HCT116 (cell line): ENCODE results near the gene CUEDC1. TPM values are rescaled to one million over a fixed set of nuclear protein-coding genes. Genes with fewer than 3 reads are reported as not detected.

Experiments used
- ATAC-seq: fragments of 200-7000 bp; cut with Tn5 transposase; 2 replicates; pipeline ENCODE4 v1.9.1; 2020; ENCODE audit warnings: mild to moderate bottlenecking, moderate library complexity
- BruUV-seq: library from RNA; stranded (reverse); fragments of 400-500 nt; replicated peaks from 2 replicates; lab custom pipeline; 2021; lab: Mats Ljungman, UMichigan
- CTCF ChIA-PET: fragments of 300-600 bp; sonication (Branson Sonifier 250); formaldehyde crosslinking; loops from one replicate; lab custom pipeline; 2021; ENCODE audit warnings: antibody characterized with exemption; lab: Charles Lee
- POLR2A ChIA-PET: fragments of 300-600, 350-600 bp; sonication (Branson Sonifier 250); formaldehyde crosslinking; loops from one replicate; lab custom pipeline; 2021; ENCODE audit warnings: antibody characterized with exemption; lab: Charles Lee
- RAD21 ChIA-PET, 2 experiments: fragments of 300-600 bp; sonication (Branson Sonifier 250); formaldehyde crosslinking; loops; one replicate each; lab custom pipeline; 2023; ENCODE audit warnings: low total read pairs in 2 of 2; ENCODE audit not compliant: uncharacterized antibody in 2 of 2, unreplicated experiment in 2 of 2, low non-redundant PET in 1 of 2; lab: Charles Lee
- DNase-seq: peaks from one replicate; pipeline ENCODE4 v3.0.0-alpha.2; 2010; ENCODE audit warnings: low read depth, low spot score
- H2AFZ ChIP-seq: fragments of 200-600 bp; shearing (Covaris generic), sonication (generic); 2 replicates; pipeline ENCODE4 v1.6.1; 2017; ENCODE audit warnings: low read depth, mixed run types, mixed read lengths, antibody characterized with exemption, low read length; ENCODE audit not compliant: poor library complexity, severe bottlenecking
- H3K27ac ChIP-seq: 2 replicates; pipeline ENCODE4 v1.5.1; 2012; ENCODE audit warnings: low read depth, low read length
- H3K27me3 ChIP-seq: fragments of 200-600 bp; sonication (generic); 2 replicates; pipeline ENCODE4 v1.6.1; 2016; ENCODE audit warnings: mixed run types, low read length, mixed read lengths; ENCODE audit not compliant: insufficient read depth
- H3K36me3 ChIP-seq, 2 experiments: fragments of 200-500 bp in 1 of 2; fragments of 200-600 bp in 1 of 2; sonication (Bioruptor generic) in 1 of 2; sonication (generic) in 1 of 2; 2 replicates each; pipeline versions ENCODE4 v1.5.1 to v1.6.1; 2014 to 2016; ENCODE audit warnings: low read length in 2 of 2, inconsistent platforms in 1 of 2, mixed read lengths in 1 of 2, mixed run types in 1 of 2; ENCODE audit not compliant: insufficient read depth in 2 of 2, control insufficient read depth in 1 of 2
- H3K4me1 ChIP-seq, 2 experiments: fragments of 200-600 bp in 1 of 2; sonication (generic) in 1 of 2; 2 replicates each; pipeline versions ENCODE4 v1.5.1 to v1.6.1; 2012 to 2017; ENCODE audit warnings: low read length in 2 of 2, inconsistent platforms in 1 of 2, mild to moderate bottlenecking in 1 of 2, mixed read lengths in 1 of 2, mixed run types in 1 of 2, moderate library complexity in 1 of 2; ENCODE audit not compliant: insufficient read depth in 2 of 2, control insufficient read depth in 1 of 2
- H3K4me2 ChIP-seq: fragments of 200-600 bp; sonication (generic); 2 replicates; pipeline ENCODE4 v1.6.1; 2017; ENCODE audit warnings: mixed run types, low read length, mixed read lengths
- H3K4me3 ChIP-seq, 2 experiments: fragments of 200-600 bp in 1 of 2; sonication (generic) in 1 of 2; replicated peaks in 1 of 2; 2 replicates each; pipeline ENCODE4 v1.5.1; 2011 to 2016; ENCODE audit warnings: low read length in 2 of 2, control low read depth in 1 of 2, low read depth in 1 of 2, mild to moderate bottlenecking in 1 of 2, mixed read lengths in 1 of 2, mixed run types in 1 of 2
- H3K79me2 ChIP-seq: fragments of 200-600 bp; sonication (generic); 2 replicates; pipeline ENCODE4 v1.6.1; 2017; ENCODE audit warnings: mild to moderate bottlenecking, mixed run types, low read length, moderate library complexity, mixed read lengths; ENCODE audit not compliant: insufficient read depth
- H3K9ac ChIP-seq: fragments of 200-600 bp; sonication (generic); 2 replicates; pipeline ENCODE4 v1.6.1; 2016; ENCODE audit warnings: low read length, mixed read lengths
- H3K9me2 ChIP-seq: fragments of 200-600 bp; sonication (generic), shearing (Covaris generic); 2 replicates; pipeline ENCODE4 v1.6.1; 2017; ENCODE audit warnings: mixed run types, mild to moderate bottlenecking, moderate library complexity; ENCODE audit not compliant: insufficient read depth
- H3K9me3 ChIP-seq, 2 experiments: fragments of 200-500 bp in 1 of 2; fragments of 200-600 bp in 1 of 2; sonication (Bioruptor generic) in 1 of 2; sonication (generic) in 1 of 2; 2 replicates each; pipeline ENCODE4 v1.6.1; 2014 to 2017; ENCODE audit warnings: low read length in 2 of 2, mixed read lengths in 2 of 2, inconsistent platforms in 1 of 2, low read depth in 1 of 2, mild to moderate bottlenecking in 1 of 2, mixed run types in 1 of 2, moderate library complexity in 1 of 2; ENCODE audit not compliant: control insufficient read depth in 1 of 2, insufficient read depth in 1 of 2
- H4K20me1 ChIP-seq: fragments of 200-600 bp; sonication (generic), shearing (Covaris generic); 2 replicates; pipeline ENCODE4 v1.6.1; 2017; ENCODE audit warnings: mixed run types, mild to moderate bottlenecking, moderate library complexity; ENCODE audit not compliant: insufficient read depth
- ATF3 ChIP-seq: IDR thresholded peaks from 2 replicates; pipeline ENCODE4 v1.6.1; 2012
- CBX3 ChIP-seq: IDR thresholded peaks from 2 replicates; pipeline ENCODE4 v1.6.1; 2012; ENCODE audit warnings: low read depth
- CEBPB ChIP-seq: IDR thresholded peaks from 2 replicates; pipeline ENCODE4 v1.6.1; 2012; ENCODE audit warnings: low read depth
- CTCF ChIP-seq, 3 experiments: fragments of 200-600 bp in 1 of 3; sonication (generic) in 1 of 3; IDR thresholded peaks in 2 of 3; conservative IDR thresholded peaks in 1 of 3; 2 replicates each; pipeline ENCODE4 v1.5.1; 2012 to 2017; ENCODE audit warnings: low read depth in 2 of 3, low read length in 2 of 3, antibody characterized with exemption in 1 of 3, borderline replicate concordance in 1 of 3, control low read depth in 1 of 3, mild to moderate bottlenecking in 1 of 3, mixed read lengths in 1 of 3, mixed run types in 1 of 3, moderate library complexity in 1 of 3; ENCODE audit not compliant: insufficient read depth in 1 of 3
- EGR1 ChIP-seq: IDR thresholded peaks from 2 replicates; pipeline ENCODE4 v1.6.1; 2012; ENCODE audit warnings: low read depth
- ELF1 ChIP-seq: IDR thresholded peaks from 2 replicates; pipeline ENCODE4 v1.6.1; 2012; ENCODE audit warnings: low read depth, borderline replicate concordance
- EZH2 ChIP-seq: fragments of 200-600 bp; sonication (generic); IDR thresholded peaks from 2 replicates; pipeline ENCODE4 v1.6.1; 2017; ENCODE audit warnings: antibody characterized with exemption, mixed run types
- EZH2phosphoT487 ChIP-seq: fragments of 200-600 bp; IDR thresholded peaks from 2 replicates; pipeline ENCODE4 v1.6.1; 2018; ENCODE audit warnings: antibody characterized with exemption, borderline replicate concordance
- JUND ChIP-seq: IDR thresholded peaks from 2 replicates; pipeline ENCODE4 v1.6.1; 2012
- POLR2A ChIP-seq: IDR thresholded peaks from 2 replicates; pipeline ENCODE4 v1.7.0; 2011; ENCODE audit warnings: borderline replicate concordance; ENCODE audit not compliant: insufficient read depth, insufficient read length; ENCODE audit errors: extremely low read depth
- POLR2AphosphoS5 ChIP-seq: IDR thresholded peaks from 2 replicates; pipeline ENCODE4 v1.6.1; 2011; ENCODE audit warnings: mild to moderate bottlenecking, low read depth, low read length, moderate library complexity
- RAD21 ChIP-seq: IDR thresholded peaks from 2 replicates; pipeline ENCODE4 v1.6.1; 2012; ENCODE audit warnings: low read depth, mild to moderate bottlenecking
- SIN3A ChIP-seq: IDR thresholded peaks from 2 replicates; pipeline ENCODE4 v1.6.1; 2012; ENCODE audit warnings: low read depth
- TCF7L2 ChIP-seq: IDR thresholded peaks from 2 replicates; pipeline ENCODE4 v1.7.0; 2011; ENCODE audit warnings: borderline replicate concordance, inconsistent platforms; ENCODE audit not compliant: insufficient read depth, insufficient read length; ENCODE audit errors: extremely low read depth
- YY1 ChIP-seq: IDR thresholded peaks from 2 replicates; pipeline ENCODE4 v1.6.1; 2011; ENCODE audit warnings: low read length, low read depth, moderate library complexity, mild to moderate bottlenecking; ENCODE audit not compliant: insufficient replicate concordance; ENCODE audit errors: extremely low read depth
- ZFX ChIP-seq: fragments of 450-650 bp; IDR thresholded peaks from 2 replicates; pipeline ENCODE4 v1.6.1; 2017
- ZNF274 ChIP-seq: fragments of 200-500 bp; sonication (Bioruptor generic); IDR thresholded peaks from 2 replicates; pipeline ENCODE4 v1.6.1; 2014; ENCODE audit warnings: mild to moderate bottlenecking, low read depth, low read length, inconsistent platforms
- intact Hi-C: fragments of 100-400 bp; cut with micrococcal nuclease; formaldehyde crosslinking; loops from 2 replicates; pipeline ENCODE4 v1.10.0; 2022
- total RNA-seq: library from RNA; stranded (reverse); gene quantifications from one replicate; pipeline ENCODE4 v1.2.1, GENCODE V29; 2021; ENCODE audit not compliant: unreplicated experiment
- TF ChIP-seq, protein P1 (sequence below): IDR thresholded peaks from 2 replicates; pipeline ENCODE4 v1.6.1; 2012

The CUEDC1 gene
- total RNA-seq, 1 experiment from 2014 or later = 60.2 TPM

GRCh38 chr17:57838453-57838852 lies 116.8 kb downstream of the CUEDC1 start:
- POLR2A ChIA-PET = no interaction called here
- no peak for ATAC-seq
- no peak for TF ChIP-seq ATF3
- TF ChIP-seq SIN3A = no peak
- TF ChIP-seq ZNF274 = no peak
- TF ChIP-seq YY1 = no peak
- no peak for TF ChIP-seq TCF7L2
- no peak for TF ChIP-seq CTCF (IDR thresholded peaks at IDR 0.05 in 2 of 3, conservative IDR thresholded peaks at IDR 0.05 in 1 of 3; ENCODE audit: borderline replicate concordance in 1 of 3, insufficient read depth in 1 of 3, low read depth in 2 of 3, low read length in 2 of 3)
- no peak for TF ChIP-seq EGR1
- TF ChIP-seq, protein P1, sequence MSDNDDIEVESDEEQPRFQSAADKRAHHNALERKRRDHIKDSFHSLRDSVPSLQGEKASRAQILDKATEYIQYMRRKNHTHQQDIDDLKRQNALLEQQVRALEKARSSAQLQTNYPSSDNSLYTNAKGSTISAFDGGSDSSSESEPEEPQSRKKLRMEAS = no peak
- TF ChIP-seq RAD21 = no peak
- TF ChIP-seq CBX3 = no peak
- no peak for TF ChIP-seq EZH2phosphoT487
- TF ChIP-seq CEBPB = no peak
- TF ChIP-seq JUND = no peak
- TF ChIP-seq POLR2A = no peak
- TF ChIP-seq POLR2AphosphoS5 = no peak
- no peak for TF ChIP-seq ZFX
- no peak for TF ChIP-seq EZH2
- no peak for TF ChIP-seq ELF1
- TF ChIP-seq, all 23 proteins: peak for 0
- peaks cover 0 to 10% of the 10 kb centered on the region in 2 experiments; a peak in 2 of 4 replicates for H3K4me1 ChIP-seq
- peaks cover 24 to 30% of the 10 kb centered on the region in 2 experiments; a peak in 3 of 4 replicates for H3K36me3 ChIP-seq
- no peak overlapping the region for H3K9ac ChIP-seq
- H3K9me2 ChIP-seq = no peaks in the 10 kb centered on the region
- H3K27me3 ChIP-seq = no peaks in the 10 kb centered on the region
- H3K79me2 ChIP-seq = peaks cover 27% of the 10 kb centered on the region
- ChIA-PET CTCF (interaction anchor here (1.1 kb wide), 1 partner anchor 274 kb away, joined by 3 read pairs; no protein-coding TSS in a partner anchor), RAD21 (no interaction called here)
- H3K4me3 ChIP-seq = no peak overlapping the region
- no peaks in the 10 kb centered on the region for H3K9me3 ChIP-seq
- intact Hi-C loops = no loop called here
- no peak overlapping the region for H3K27ac ChIP-seq
- H2AFZ ChIP-seq = no peak overlapping the region
- H4K20me1 ChIP-seq = no peaks in the 10 kb centered on the region
- BruUV-seq = no TSS peak
- DNase-seq = no peak
- H3K4me2 ChIP-seq = no peak overlapping the region
